Ovary (tissue), 9 donors: ENCODE measurements around the gene PPME1. TPM values are rescaled to one million over a fixed set of nuclear protein-coding genes. Genes with fewer than 3 reads are reported as not detected.

ENCODE experiments used
- DNase-seq, 5 donors: peaks; one replicate each; pipeline ENCODE4 v3.0.0-alpha.2; 2019 to 2020
- H3K27ac ChIP-seq, 2 donors: fragments of 200-600 bp; one replicate each; pipeline versions ENCODE4 v1.5.1 to v1.8.0; 2019 to 2022
- H3K27me3 ChIP-seq: fragments of 200-600 bp; one replicate; pipeline ENCODE4 v1.8.0; 2022
- H3K36me3 ChIP-seq: fragments of 200-600 bp; sonication (generic); one replicate; pipeline ENCODE4 v1.5.1; 2019
- H3K4me1 ChIP-seq: one replicate; pipeline ENCODE4 v1.8.1; 2013; ENCODE audit warnings: mild to moderate bottlenecking, moderate library complexity; ENCODE audit not compliant: insufficient read depth
- H3K4me3 ChIP-seq: fragments of 200-600 bp; sonication (generic); one replicate; pipeline ENCODE4 v1.5.1; 2017
- H3K9me3 ChIP-seq, 2 donors: fragments of 200-600 bp in 1 of 2; sonication (generic) in 1 of 2; one replicate each; pipeline versions ENCODE4 v1.5.1 to v1.8.1; 2013 to 2019; ENCODE audit warnings: mild to moderate bottlenecking in 1 of 2, moderate library complexity in 1 of 2
- CTCF ChIP-seq, 3 donors: fragments of 450-650 bp in 2 of 3; fragments of 200-600 bp in 1 of 3; IDR thresholded peaks; one replicate each; pipeline versions ENCODE4 v1.5.1 to v1.8.0; 2016 to 2022; ENCODE audit warnings: antibody characterized with exemption in 3 of 3, mild to moderate bottlenecking in 1 of 3
- EP300 ChIP-seq: sonication (generic); formaldehyde crosslinking; IDR thresholded peaks from one replicate; pipeline ENCODE4 v1.6.1; 2017; ENCODE audit warnings: antibody characterized with exemption
- POLR2A ChIP-seq: fragments of 450-650 bp; IDR thresholded peaks from one replicate; pipeline ENCODE4 v1.6.1; 2017; ENCODE audit warnings: antibody characterized with exemption, mild to moderate bottlenecking, moderate library complexity
- WGBS, 3 donors: extraction: QIAGEN DNeasy Blood & Tissue Kit in 1 of 3; methylation state at CpG; one replicate each; pipeline versions ENCODE4 v1.1.5 to v1.1.7; 2013 to 2017; 5-methylcytosine and 5-hydroxymethylcytosine counted together
- intact Hi-C, 4 donors: fragments of 100-400 bp; cut with DNase I; formaldehyde crosslinking; loops; one replicate each; pipeline versions ENCODE4 v1.11.0 to v1.15.1; 2022 to 2023
- polyA plus RNA-seq, 2 donors: library from polyadenylated mRNA; stranded (reverse); fragments of 200-250 nt in 1 of 2; fragments of 350-450 nt in 1 of 2; fragmentation: Illumina TruSeq in 1 of 2; extraction: RNeasy Lipid Tissue Mini Kit (QIAGEN cat#74804) in 1 of 2; gene quantifications; one replicate each; pipeline ENCODE4 v1.2.3, GENCODE V29; 2013 to 2014
- total RNA-seq, 7 donors: library from RNA; depleted of rRNA in 2 of 7; stranded (reverse); fragments of >200 nt in 2 of 7; fragmentation: NEBNext Ultra II Directional in 3 of 7; extraction: Animal tissue kit (Norgen Biotek cat#: 25700) in 3 of 7; gene quantifications; one replicate each; pipeline versions ENCODE4 v1.1.0 to v1.2.4, GENCODE V29; 2016 to 2023
- donor health status: DM: no; HTN: no; CAD: no; lungs with moderate emphysema.
- donor health status: DM: no; HTN: no; CAD: no.
- donor health status: Bipolar disorder and iron deficiency.
- donor health status: DM: yes; HTN: yes; CAD: no.
- donor health status: DM: no; HTN: no; CAD: no.
- donor health status: DM: yes; HTN: yes; CAD: no.

PPME1 gene
- total and polyA plus RNA-seq, 9 donors, result 19.6 to 42.2 (median 35.8) TPM

GRCh38 chr11:74226907-74227306 lies 55.8 kb downstream of the PPME1 start:
- 67 to 86% (median 81%) methylated on average over 2 of the region's 2 CpGs for WGBS, 3 donors
- no peaks in the 10 kb centered on the region for H3K27me3 ChIP-seq

GRCh38 chr11:74232311-74232950 lies 61.3 kb downstream of the PPME1 start:
- DNase-seq, result no peak
- Histone ChIP-seq H3K9me3 (no peaks in the 10 kb centered on the region), H3K27ac (no peak overlapping the region), H3K4me1 (no peaks in the 10 kb centered on the region), H3K27me3 (no peaks in the 10 kb centered on the region), H3K36me3 (no peaks in the 10 kb centered on the region), H3K4me3 (no peak overlapping the region)
- intact Hi-C loops, result no loop called here
- 74 to 89% (median 86%) methylated on average over 6 of the region's 6 CpGs for WGBS, 3 donors
- TF ChIP-seq EP300 (no peak), CTCF (IDR thresholded peaks at IDR 0.05) (no peak), POLR2A (no peak)

More at GRCh38 chr11:74226907-74227306, 55.8 kb downstream of the PPME1 start:
- no peak for DNase-seq
- Histone ChIP-seq H3K4me3 (no peak overlapping the region), H3K4me1 (no peaks in the 10 kb centered on the region), H3K36me3 (no peaks in the 10 kb centered on the region), H3K9me3 (no peaks in the 10 kb centered on the region), H3K27ac (no peak overlapping the region)
- intact Hi-C loops, result no loop called here
- TF ChIP-seq POLR2A, result no peak
- TF ChIP-seq EP300, result no peak
- TF ChIP-seq CTCF (IDR thresholded peaks at IDR 0.05), result no peak

DNA sequence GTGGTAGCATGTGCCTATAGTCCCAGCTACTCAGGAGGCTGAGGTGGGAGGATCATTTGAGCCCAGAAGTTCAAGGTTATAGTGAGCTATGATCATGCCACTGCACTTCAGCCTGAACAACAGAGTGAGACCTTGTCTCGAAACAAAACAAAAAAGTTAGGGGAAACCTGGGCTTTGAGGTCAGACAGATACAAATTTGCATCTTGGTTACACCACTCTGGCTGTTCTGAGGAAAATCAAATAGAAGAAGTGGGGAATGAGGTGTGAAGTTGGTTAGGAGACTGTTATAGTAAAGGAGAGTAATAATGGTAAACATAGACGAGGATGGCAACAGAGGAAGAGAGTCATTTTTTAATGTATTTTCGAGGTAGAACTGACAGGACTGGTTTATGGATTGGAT lies 62.6 kb downstream of the PPME1 start:
- 94 to 97% (median 94%) methylated on average over 3 of the region's 3 CpGs for WGBS, 3 donors
- no peak for TF ChIP-seq EP300
- no peak for TF ChIP-seq POLR2A
- no peak for TF ChIP-seq CTCF (IDR thresholded peaks at IDR 0.05)
- Histone ChIP-seq H3K9me3 (no peaks in the 10 kb centered on the region), H3K27ac (no peak overlapping the region), H3K27me3 (no peaks in the 10 kb centered on the region), H3K36me3 (no peaks in the 10 kb centered on the region), H3K4me3 (no peak overlapping the region), H3K4me1 (no peaks in the 10 kb centered on the region)
- no peak for DNase-seq
- intact Hi-C loops, result no loop called here

DNA sequence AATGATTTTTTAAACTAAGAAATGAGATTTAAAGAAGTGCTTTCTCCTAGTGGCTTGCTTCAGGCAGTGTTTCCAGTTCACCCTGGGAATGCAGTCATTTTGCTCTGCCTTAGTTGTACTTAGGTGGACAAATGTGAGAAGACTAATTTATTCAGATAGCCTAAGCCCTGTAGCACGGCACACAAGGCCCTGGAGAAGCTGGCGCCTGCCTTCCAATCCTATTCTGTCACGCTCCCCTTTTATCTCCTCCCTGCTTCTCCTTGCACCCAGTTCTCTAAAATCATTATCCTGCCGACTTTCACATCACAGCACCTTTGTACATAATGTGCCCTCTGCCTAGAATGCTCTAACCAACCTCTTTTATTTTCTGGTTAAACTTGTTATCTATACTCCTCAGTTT lies 64.0 kb downstream of the PPME1 start:
- Histone ChIP-seq H3K27me3 (no peaks in the 10 kb centered on the region), H3K9me3 (no peaks in the 10 kb centered on the region), H3K4me3 (no peak overlapping the region), H3K27ac (no peak overlapping the region), H3K4me1 (no peaks in the 10 kb centered on the region), H3K36me3 (no peaks in the 10 kb centered on the region)
- intact Hi-C loops, result no loop called here
- WGBS, 3 donors, result 86 to 93% (median 89%) methylated on average over 4 of the region's 4 CpGs
- no peak for DNase-seq
- TF ChIP-seq EP300 (no peak), POLR2A (no peak), CTCF (IDR thresholded peaks at IDR 0.05) (no peak)
